ENCODE results near the gene MFSD6.
"Not testable (repeated sequence)": the region's sequence is repeated elsewhere in the genome, so short reads cannot be mapped to it uniquely, and the experiment has no call there.

Gene MFSD6

GRCh38 chr2:190468354-190468753, 60.2 kb downstream of the MFSD6 start:
- DNase-seq, result not testable (repeated sequence)

DNA sequence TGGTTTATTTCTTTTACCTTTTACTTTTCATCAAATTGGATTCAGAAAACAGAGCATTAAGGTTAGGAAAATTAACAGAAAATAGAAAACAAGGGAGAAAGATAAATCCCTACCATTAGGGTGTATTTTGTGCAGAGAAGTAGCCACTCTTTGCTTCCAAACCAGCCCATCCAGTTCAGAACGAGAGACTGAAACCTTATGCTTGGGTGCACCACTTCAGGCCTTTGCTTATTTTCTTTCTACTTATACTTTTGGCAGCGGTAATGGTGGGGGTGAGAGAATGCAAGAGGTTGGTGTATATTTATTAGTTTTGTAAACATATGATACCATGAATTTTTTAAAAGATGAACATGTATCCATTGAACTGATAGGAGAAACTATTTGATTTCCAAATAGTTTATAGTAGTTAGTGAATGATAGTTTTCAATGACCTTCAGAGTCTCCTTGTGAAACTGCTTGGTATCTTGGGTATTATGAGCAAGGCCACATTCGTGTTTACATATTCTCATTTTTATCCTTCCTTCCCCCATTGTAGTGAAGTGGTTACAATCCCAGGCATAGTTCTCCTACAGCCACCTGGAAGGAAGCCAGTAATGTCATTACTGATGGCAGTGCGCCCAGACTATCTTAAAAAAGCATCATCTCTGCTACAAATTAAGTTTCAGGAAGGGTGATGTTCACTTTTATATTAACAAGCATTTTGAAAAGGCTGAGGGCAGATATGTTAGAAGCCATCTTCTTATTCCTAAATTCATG, 60.8 kb downstream of the MFSD6 start:
- DNase-seq, result no peak

GRCh38 chr2:190469771-190470170, 61.6 kb downstream of the MFSD6 start:
- DNase-seq, result no peak

DNA sequence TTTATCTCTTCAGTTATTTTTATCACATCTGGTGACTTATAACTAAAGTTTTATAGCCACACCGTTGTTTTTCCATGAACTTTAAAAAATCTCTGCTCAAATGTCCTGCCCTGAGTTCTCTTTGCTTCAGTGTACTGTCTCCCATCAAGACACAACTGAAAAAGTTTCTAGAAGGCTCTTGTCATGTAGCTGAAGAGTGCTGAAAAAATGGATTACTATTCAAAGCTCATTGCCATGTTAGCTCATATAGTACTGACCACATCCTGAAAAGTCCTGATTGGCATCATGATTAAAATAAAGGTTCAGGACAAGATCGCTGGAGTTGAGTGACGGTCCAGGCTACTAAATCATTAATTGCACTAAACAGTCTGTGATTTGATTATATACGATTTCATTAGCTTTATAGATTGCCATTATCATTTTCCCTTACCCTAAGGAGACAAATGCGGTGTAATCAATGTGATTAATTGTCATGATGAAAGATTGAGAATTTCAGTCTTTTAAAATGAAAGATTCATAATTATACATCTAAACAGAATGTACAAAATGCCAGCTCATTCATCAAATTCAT, 62.2 kb downstream of the MFSD6 start:
- no peak for DNase-seq

DNA sequence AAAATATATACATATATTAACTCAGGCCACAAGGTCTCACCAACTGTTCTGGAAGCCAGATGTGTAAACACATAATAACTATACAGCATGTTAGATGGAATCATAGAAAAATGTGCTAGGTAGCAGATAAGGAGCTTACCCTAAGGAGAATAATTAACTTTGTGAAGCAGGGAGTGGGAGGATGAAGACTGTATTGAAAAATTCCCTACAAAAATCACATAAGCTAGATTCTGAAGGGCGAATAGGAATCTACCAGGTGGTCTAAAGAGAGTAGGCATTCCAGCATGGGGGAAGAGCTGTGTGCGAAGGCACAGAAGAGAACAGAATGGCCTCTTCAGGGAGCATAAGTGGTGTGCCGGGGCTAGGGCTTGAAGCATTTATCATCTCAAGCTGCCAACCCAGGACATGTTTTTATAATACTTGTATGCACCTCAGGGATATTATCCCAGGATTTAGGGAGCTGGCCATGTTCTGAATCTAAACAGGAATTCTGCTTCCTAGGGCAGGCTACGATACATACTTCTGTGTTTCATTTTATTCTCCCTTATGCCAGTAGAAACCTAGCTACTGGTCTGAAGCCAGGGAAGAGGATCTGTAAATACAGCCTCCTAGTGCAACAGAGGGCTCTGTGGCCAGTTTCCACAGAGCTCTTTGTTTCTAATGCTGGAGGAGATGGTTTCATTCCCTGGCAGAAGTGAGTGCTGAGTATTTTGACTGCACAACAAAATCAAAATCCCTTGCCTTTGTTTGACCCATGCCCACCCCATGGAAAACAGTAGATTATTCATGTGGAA, 69.7 kb downstream of the MFSD6 start:
- DNase-seq, result no peak

GRCh38 chr2:190478572-190479195, 70.5 kb downstream of the MFSD6 start:
- no peak for DNase-seq

- DNase-seq, result no peak
Measured at GRCh38 chr2:190481339-190481738, 73.2 kb downstream of the MFSD6 start.

DNA sequence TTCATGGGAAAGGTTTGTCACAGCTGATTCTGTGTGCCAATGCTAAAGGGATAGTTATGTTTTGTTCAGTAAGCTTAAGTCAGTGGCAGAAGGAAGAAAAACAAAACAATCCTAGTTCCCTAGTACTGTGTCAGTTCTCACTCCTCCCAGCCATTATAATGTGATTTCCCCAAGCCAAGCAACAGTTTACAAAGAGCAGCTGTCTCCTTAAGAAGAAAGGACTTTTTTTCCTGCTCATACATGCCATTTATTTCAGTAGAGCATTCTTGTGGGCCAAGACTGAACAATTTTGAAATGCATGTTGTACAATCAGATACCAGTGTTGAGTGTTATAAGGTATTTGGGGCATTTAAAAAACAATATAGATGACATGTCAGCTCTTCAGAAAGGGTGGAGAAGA, 74.3 kb downstream of the MFSD6 start:
- DNase-seq, result no peak

- no peak for DNase-seq
Measured at GRCh38 chr2:190486037-190486623, 78.0 kb downstream of the MFSD6 start.

- no peak for DNase-seq
Measured at GRCh38 chr2:190488516-190489233, 80.5 kb downstream of the MFSD6 start.

DNA sequence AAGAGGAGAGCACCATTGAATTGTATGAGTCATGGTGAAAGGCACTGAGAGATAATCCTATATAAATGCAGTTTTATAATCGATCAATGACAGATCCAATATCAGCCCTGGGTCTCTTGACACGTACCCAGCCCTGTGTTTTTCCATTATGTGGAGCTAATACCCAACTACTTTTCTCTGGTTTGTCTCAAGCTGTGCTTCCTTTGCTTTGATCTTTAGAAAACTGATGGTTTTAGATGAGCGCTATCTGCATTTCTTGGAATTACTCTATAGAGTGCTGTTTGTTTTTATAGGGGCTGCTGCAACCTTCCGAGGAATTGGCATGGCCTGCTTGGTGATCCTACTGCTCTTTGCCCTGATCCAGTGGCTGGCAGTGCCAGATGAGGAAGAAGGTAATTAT, 81.3 kb downstream of the MFSD6 start:
- no peak for DNase-seq

DNA sequence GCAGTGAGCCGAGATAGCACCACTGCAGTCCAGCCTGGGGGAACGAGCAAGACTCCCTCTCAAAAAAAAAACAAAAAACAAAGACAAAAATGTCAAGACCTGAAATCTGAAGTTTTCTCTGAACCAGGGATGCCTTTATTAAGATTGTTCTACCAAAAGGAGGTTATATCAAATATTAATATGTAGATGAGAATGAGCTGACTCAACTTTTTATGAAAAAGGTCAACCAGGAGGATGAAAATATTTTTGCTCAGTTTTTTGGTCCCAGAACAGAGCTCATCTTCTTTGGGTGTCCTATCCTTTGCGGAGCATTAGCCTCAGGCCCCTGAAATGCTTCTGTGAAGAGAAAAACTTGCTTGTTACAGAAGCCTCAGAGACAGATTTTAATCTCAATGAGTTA, 82.3 kb downstream of the MFSD6 start:
- DNase-seq, result no peak

DNA sequence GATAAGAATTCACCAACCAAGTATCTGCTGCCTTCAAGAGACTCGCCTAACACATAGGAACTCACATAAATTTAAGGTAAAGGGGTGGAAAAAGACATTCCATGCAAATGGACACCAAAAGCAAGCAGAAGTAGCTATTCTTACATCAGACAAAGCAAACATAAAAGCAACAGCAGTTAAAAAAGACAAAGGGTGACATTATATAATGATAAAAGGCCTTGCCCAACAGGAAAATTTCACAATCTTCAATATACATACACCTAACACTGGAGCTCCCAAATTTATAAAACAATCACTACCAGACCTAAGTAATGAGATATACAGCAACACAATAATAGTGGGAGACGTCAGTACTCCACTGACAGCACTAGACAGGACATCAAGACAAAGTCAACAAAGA, 84.9 kb downstream of the MFSD6 start:
- no peak for DNase-seq

DNA sequence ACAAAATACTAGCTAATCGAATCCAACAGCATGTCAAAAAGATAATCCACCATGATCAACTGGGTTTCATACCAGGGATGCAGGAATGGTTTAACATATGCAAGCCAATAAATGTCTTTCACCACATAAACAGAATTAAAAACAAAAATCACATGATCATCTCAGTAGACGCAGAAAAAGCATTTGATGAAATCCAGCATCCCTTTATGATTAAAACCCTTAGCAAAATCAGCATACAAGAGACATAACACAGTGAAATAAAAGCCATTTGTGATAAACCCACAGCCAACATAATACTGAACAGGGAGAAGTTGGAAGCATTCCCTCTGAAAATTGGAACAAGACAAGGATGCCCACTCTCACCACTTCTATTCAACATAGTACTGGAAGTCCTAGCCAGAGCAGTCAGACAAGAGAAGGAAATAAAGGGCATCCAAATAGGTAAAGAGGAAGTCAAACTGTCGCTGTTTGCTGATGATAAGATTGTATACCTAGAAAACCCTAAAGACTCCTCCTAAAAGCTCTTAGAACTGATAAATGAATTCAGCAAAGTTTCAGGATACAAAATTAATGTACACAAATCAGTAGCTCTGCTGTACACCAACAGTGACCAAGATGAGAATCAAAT, 86.6 kb downstream of the MFSD6 start:
- not testable (repeated sequence) for DNase-seq

GRCh38 chr2:190497428-190497827, 89.3 kb downstream of the MFSD6 start:
- DNase-seq, result no peak

DNA sequence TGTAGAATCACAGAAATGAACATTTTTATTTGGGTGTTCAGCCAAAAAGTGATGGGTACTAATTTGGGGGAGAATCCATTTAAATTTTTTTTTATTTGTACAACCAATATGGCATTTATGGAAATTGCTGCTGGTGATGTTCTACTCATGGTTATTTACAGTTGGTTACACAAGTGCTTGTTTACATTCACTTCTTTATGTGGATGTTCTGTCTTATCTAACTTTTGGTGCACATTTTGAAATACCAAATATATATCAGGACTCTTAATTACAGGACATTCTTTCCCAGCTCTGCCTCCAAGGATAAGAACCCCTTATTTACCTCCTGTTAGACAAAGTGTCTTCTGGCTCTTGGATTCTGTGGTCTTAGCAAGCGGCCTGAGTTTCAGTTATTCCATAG, 91.1 kb downstream of the MFSD6 start:
- DNase-seq, result no peak

- no peak for DNase-seq
Measured at GRCh38 chr2:190500054-190500502, 91.9 kb downstream of the MFSD6 start.

DNA sequence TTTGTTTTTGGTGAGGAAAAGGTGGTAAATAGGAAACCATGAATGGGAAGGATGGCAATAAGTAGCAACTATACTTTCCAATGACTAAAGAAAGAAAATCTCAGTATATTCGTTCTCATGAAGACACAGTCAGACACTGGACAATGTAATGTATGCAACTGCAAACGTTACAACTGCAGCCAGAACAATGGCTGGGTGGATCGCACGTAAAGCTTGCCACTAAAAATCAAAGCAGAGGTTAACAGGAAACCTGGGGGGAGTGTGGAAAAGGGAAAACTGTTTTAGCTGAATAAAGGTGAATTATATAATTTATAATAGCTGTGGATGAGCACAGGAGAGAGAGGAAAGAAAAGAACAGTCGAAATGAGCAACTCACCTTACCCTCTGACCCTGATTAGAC, 93.1 kb downstream of the MFSD6 start:
- no peak for DNase-seq

- no peak for DNase-seq
Measured at GRCh38 chr2:190501702-190502407, 93.7 kb downstream of the MFSD6 start.

DNA sequence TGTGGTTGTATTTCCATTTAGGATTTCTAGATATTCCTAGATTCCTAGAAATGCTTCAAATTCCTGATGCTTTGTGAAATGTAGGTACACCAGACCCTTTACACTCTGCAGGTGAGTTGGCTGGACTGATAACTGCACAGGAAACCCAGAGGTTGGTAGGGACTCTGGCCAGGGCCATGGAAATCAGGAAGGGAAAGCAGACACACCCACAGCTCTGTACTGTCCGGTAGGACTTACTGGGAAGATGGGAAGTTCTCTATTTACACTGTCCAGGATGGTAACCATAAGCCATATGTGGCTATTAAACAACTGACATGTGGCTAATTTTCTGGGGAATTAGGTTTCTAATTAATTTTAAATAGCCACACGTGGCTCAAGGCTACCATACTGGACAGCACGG, 94.9 kb downstream of the MFSD6 start:
- DNase-seq, result no peak

DNA sequence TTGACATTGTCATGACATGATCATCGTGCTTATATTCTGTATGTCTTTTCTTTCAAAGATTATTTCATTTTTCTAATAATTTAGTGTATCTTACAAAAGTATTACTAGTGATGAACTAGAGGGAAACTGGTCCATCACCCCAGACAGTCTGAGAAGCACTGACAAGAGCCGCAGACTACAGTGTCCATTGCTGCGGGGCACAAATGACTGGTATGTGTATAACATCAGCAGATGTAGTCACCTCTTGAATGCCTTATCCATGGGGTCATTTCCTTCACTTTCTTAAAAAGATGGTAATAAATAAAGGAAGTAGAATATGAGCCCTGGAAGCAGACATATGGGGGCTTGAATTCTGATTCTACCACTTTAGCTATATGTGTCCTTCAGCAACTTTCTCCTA, 96.8 kb downstream of the MFSD6 start:
- DNase-seq, result no peak

All from activated CD4-positive, alpha-beta T cell treated with anti-CD3 and anti-CD28 coated beads, Interleukin-2, Interleukin-6, amounts not matched to agents 100 ng/mL and 50 ng/mL, durations not matched to agents 16 hours and 8 hours (primary cell).